ENCODE data around the gene TTYH2.
A peak's percentile ranks its signal among the peaks of the same experiment; 100 is the strongest.
"Not testable (repeated sequence)": the region's sequence is repeated elsewhere in the genome, so short reads cannot be mapped to it uniquely, and the experiment has no call there.

Gene TTYH2

GRCh38 chr17:74212913-74213791 is at the start of gene TTYH2:
TSS of gene TTYH2 (plus strand) at chr17:74213571. CDS start at chr17:74213588, 17 bp downstream.
- peak; percentile 62 for DNase-seq (ENCODE audit: low read depth)

- no peak for DNase-seq (ENCODE audit: low read depth)
Observed at GRCh38 chr17:74163836-74164235, 49.5 kb upstream of the TTYH2 start.

- DNase-seq (ENCODE audit: low read depth): no peak
Observed at GRCh38 chr17:74164446-74165045, 48.8 kb upstream of the TTYH2 start.

GRCh38 chr17:74165797-74166365 is 47.5 kb upstream of the TTYH2 start:
- DNase-seq (ENCODE audit: low read depth): no peak

GRCh38 chr17:74170924-74171323 is 42.4 kb upstream of the TTYH2 start:
- no peak for DNase-seq (ENCODE audit: low read depth)

- no peak for DNase-seq (ENCODE audit: low read depth)
Observed at GRCh38 chr17:74172700-74173099, 40.7 kb upstream of the TTYH2 start.

- DNase-seq (ENCODE audit: low read depth): no peak
Observed at GRCh38 chr17:74176546-74177001, 36.8 kb upstream of the TTYH2 start.

- no peak for DNase-seq (ENCODE audit: low read depth)
Observed at GRCh38 chr17:74177018-74177450, 36.3 kb upstream of the TTYH2 start.

GRCh38 chr17:74179576-74179975 is 33.8 kb upstream of the TTYH2 start:
- no peak for DNase-seq (ENCODE audit: low read depth)

- DNase-seq (ENCODE audit: low read depth): no peak
Observed at GRCh38 chr17:74180336-74180735, 33.0 kb upstream of the TTYH2 start.

GRCh38 chr17:74181341-74181740 is 32.0 kb upstream of the TTYH2 start:
- no peak for DNase-seq (ENCODE audit: low read depth)

GRCh38 chr17:74182041-74182723 is 31.2 kb upstream of the TTYH2 start:
- no peak for DNase-seq (ENCODE audit: low read depth)

GRCh38 chr17:74183411-74183810 is 30.0 kb upstream of the TTYH2 start:
- no peak for DNase-seq (ENCODE audit: low read depth)

- DNase-seq (ENCODE audit: low read depth): no peak
Observed at GRCh38 chr17:74185571-74186185, 27.7 kb upstream of the TTYH2 start.

- DNase-seq (ENCODE audit: low read depth): no peak
Observed at GRCh38 chr17:74186498-74186897, 26.9 kb upstream of the TTYH2 start.

GRCh38 chr17:74187761-74188160 is 25.6 kb upstream of the TTYH2 start:
- DNase-seq (ENCODE audit: low read depth): no peak

- DNase-seq (ENCODE audit: low read depth): not testable (repeated sequence)
Observed at GRCh38 chr17:74188687-74189086, 24.7 kb upstream of the TTYH2 start.

- DNase-seq (ENCODE audit: low read depth): no peak
Observed at GRCh38 chr17:74190154-74190553, 23.2 kb upstream of the TTYH2 start.

GRCh38 chr17:74190807-74191406 is 22.5 kb upstream of the TTYH2 start:
- DNase-seq (ENCODE audit: low read depth): no peak

GRCh38 chr17:74192950-74193781 is 20.2 kb upstream of the TTYH2 start:
- DNase-seq (ENCODE audit: low read depth): no peak

GRCh38 chr17:74194682-74195081 is 18.7 kb upstream of the TTYH2 start:
- DNase-seq (ENCODE audit: low read depth): no peak
